Measurements from ENCODE around the gene UGDH. TPM values are rescaled to one million over a fixed set of nuclear protein-coding genes. Genes with fewer than 3 reads are reported as not detected.

Gene UGDH
- total RNA-seq, 1 experiment from 2014 or later, result 104 TPM

GRCh38 chr4:39486221-39486804, 40.9 kb downstream of the UGDH start:
- Mint-ChIP-seq H3K27ac (no peak overlapping the region), H3K36me3 (ENCODE audit: insufficient read depth in 1 of 3, low read depth in 3 of 3) (peaks cover 0 to 7% (median 0%) of the 10 kb centered on the region in 3 experiments; a peak in 3 of 7 replicates), H3K4me1 (no peaks in the 10 kb centered on the region), H3K4me3 (no peak overlapping the region), H3K27me3 (ENCODE audit: low read depth) (no peaks in the 10 kb centered on the region), H3K9me3 (peaks cover 7 to 8% of the 10 kb centered on the region in 2 experiments)
- Histone ChIP-seq H4K5ac (ENCODE audit: insufficient read length, low read depth, low read length) (no peak overlapping the region), H3K4me2 (ENCODE audit: insufficient read depth, insufficient read length, low read length) (no peak overlapping the region), H3T11ph (ENCODE audit: low read length) (no peak overlapping the region), H2BK12ac (ENCODE audit: insufficient read length, low read depth, low read length) (no peak overlapping the region), H3K4ac (ENCODE audit: low read depth, low read length) (no peak overlapping the region), H2BK120ac (ENCODE audit: low read depth, low read length, poor library complexity, severe bottlenecking) (no peak overlapping the region), H2BK5ac (ENCODE audit: insufficient read length, low read length) (no peak overlapping the region), H3K4me1 (ENCODE audit: insufficient read depth, low read length) (no peaks in the 10 kb centered on the region), H4K20me1 (ENCODE audit: control insufficient read depth, insufficient read depth, insufficient read length) (no peaks in the 10 kb centered on the region), H3K27me3 (ENCODE audit: insufficient read depth, low read length) (no peaks in the 10 kb centered on the region), H2AFZ (ENCODE audit: low read length) (no peak overlapping the region), H2BK20ac (ENCODE audit: low read depth, low read length, poor library complexity, severe bottlenecking) (no peak overlapping the region), H3K79me1 (ENCODE audit: insufficient read depth, low read depth, low read length, poor library complexity, severe bottlenecking) (no peaks in the 10 kb centered on the region), H3K23me2 (ENCODE audit: insufficient read length, low read depth, low read length, poor library complexity, severe bottlenecking) (no peaks in the 10 kb centered on the region), H3K56ac (ENCODE audit: insufficient read length, low read depth, low read length) (no peak overlapping the region), H4K8ac (replicated peaks; ENCODE audit: insufficient read length, low read depth, low read length) (no peak overlapping the region), H3K9ac (ENCODE audit: extremely low read depth, insufficient read length, low read length) (no peak overlapping the region), H3K9me3 (ENCODE audit: control insufficient read depth, low read depth, low read length) (no peaks in the 10 kb centered on the region), H3K14ac (ENCODE audit: insufficient read depth, low read length) (no peak overlapping the region), H3K18ac (ENCODE audit: insufficient read length, low read depth, low read length) (no peak overlapping the region), H2AK5ac (ENCODE audit: insufficient read length, low read length) (no peak overlapping the region), H2BK15ac (ENCODE audit: low read depth, low read length) (no peak overlapping the region), H4K91ac (ENCODE audit: insufficient read length, low read depth, low read length) (no peak overlapping the region), H3K27ac (ENCODE audit: insufficient read length, low read depth, low read length) (no peak overlapping the region), H3K79me2 (ENCODE audit: insufficient read depth, low read length) (no peaks in the 10 kb centered on the region), H3K23ac (ENCODE audit: insufficient read length, low read depth, low read length) (no peak overlapping the region)
- TF ChIP-seq CTCF (conservative IDR thresholded peaks at IDR 0.05), result no peak
- no CpG with 5 or more reads among the region's 10 CpGs for WGBS (ENCODE audit: extremely low coverage, insufficient read length, low lambda C conversion rate)
- DNase-seq, result no peak
